Neural progenitor cell (in vitro differentiated cells): ENCODE data around the gene TFCP2.

ENCODE experiments used
- EZH2 ChIP-seq: fragments of 200-600 bp; sonication (generic); IDR thresholded peaks from 2 replicates; pipeline ENCODE4 v1.6.1; 2017; ENCODE audit warnings: antibody characterized with exemption, mild to moderate bottlenecking, moderate library complexity
- EZH2phosphoT487 ChIP-seq: fragments of 200-600 bp; sonication (generic); IDR thresholded peaks from 2 replicates; pipeline ENCODE4 v1.6.1; 2017; ENCODE audit warnings: antibody characterized with exemption
- TF ChIP-seq, protein P1 (sequence below): fragments of 200-600 bp; sonication (generic); IDR thresholded peaks from 2 replicates; pipeline ENCODE4 v1.5.1; 2017; ENCODE audit warnings: antibody characterized with exemption, mild to moderate bottlenecking

DNA sequence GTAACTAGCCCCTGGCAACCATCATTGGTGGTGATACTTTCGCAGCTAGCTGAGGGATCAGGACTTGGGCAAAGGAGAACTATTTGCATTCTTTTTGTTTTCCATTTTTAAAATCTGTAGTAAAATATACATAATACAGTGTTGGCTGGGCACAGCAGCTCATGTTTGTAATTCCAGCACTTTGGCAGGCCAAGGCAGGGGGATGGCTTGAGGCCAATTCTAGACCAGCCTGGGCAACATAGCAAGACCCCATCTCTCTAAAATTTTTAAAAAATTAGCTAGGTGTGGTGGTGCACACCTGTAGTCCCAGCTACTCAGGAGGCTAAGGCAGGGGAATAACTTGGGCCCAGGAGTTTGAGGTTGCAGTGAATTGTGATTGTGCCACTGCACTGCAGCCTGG is 20.0 kb downstream of the TFCP2 start:
- TF ChIP-seq, protein P1, sequence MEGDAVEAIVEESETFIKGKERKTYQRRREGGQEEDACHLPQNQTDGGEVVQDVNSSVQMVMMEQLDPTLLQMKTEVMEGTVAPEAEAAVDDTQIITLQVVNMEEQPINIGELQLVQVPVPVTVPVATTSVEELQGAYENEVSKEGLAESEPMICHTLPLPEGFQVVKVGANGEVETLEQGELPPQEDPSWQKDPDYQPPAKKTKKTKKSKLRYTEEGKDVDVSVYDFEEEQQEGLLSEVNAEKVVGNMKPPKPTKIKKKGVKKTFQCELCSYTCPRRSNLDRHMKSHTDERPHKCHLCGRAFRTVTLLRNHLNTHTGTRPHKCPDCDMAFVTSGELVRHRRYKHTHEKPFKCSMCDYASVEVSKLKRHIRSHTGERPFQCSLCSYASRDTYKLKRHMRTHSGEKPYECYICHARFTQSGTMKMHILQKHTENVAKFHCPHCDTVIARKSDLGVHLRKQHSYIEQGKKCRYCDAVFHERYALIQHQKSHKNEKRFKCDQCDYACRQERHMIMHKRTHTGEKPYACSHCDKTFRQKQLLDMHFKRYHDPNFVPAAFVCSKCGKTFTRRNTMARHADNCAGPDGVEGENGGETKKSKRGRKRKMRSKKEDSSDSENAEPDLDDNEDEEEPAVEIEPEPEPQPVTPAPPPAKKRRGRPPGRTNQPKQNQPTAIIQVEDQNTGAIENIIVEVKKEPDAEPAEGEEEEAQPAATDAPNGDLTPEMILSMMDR, result no peak
- no peak for TF ChIP-seq EZH2
- TF ChIP-seq EZH2phosphoT487, result no peak
